ENCODE data around the gene CBLIF.
"Not testable (repeated sequence)": the region's sequence is repeated elsewhere in the genome, so short reads cannot be mapped to it uniquely, and the experiment has no call there.

The CBLIF gene

GRCh38 chr11:59845399-59845798, at the start of gene CBLIF:
TSS of gene CBLIF (minus strand) at chr11:59845499. CDS start at chr11:59845453, 46 bp downstream.
- H3K4me3 ChIP-seq (ENCODE audit: low read depth, low read length), result no peak within 1 kb of the TSS
- TF ChIP-seq, protein P1, sequence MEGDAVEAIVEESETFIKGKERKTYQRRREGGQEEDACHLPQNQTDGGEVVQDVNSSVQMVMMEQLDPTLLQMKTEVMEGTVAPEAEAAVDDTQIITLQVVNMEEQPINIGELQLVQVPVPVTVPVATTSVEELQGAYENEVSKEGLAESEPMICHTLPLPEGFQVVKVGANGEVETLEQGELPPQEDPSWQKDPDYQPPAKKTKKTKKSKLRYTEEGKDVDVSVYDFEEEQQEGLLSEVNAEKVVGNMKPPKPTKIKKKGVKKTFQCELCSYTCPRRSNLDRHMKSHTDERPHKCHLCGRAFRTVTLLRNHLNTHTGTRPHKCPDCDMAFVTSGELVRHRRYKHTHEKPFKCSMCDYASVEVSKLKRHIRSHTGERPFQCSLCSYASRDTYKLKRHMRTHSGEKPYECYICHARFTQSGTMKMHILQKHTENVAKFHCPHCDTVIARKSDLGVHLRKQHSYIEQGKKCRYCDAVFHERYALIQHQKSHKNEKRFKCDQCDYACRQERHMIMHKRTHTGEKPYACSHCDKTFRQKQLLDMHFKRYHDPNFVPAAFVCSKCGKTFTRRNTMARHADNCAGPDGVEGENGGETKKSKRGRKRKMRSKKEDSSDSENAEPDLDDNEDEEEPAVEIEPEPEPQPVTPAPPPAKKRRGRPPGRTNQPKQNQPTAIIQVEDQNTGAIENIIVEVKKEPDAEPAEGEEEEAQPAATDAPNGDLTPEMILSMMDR (IDR thresholded peaks at IDR 0.05; ENCODE audit: borderline replicate concordance, insufficient read depth, low read depth, low read length), result no peak

DNA sequence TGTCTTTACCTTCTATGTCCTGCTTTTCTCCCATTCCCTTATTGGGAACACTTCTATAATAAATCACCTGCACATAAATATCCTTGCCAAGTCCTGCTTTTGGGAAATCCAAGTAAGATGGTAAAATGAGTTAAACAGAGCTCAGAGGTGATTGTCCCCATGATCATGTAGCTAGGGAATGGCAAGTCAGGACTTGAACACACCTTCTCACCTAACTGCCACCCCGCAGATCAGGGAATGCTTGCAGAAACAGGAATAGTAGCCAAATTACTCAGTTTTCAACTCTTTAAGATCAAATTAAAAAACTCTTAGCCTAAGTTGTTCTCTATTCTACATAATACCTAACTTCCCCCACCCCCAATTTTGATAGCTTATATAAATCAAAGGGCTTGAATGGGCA, 49.3 kb upstream of the CBLIF start:
- no peak overlapping the region for H3K4me3 ChIP-seq (ENCODE audit: low read depth, low read length)
- TF ChIP-seq, protein P1 (IDR thresholded peaks at IDR 0.05; ENCODE audit: borderline replicate concordance, insufficient read depth, low read depth, low read length), result no peak

DNA sequence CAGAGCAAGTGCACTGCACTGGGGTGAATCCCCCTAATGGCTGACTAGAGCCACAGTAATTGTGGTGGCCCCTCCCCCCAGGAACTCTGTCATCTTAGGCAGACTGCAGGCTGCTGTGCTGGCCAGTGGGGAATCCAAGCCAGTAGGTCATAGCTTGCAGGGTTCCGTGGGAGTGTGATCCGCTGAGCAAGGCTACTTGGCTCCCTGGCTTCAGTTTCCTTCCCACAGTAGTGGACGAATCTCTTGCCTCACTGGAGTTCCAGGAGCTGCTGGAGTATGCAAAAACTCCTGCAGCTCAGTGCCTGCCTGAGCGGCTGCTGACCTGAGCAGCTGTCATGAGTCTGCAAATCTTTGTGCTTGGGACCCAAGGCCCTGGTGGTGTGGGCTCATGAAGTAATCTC, 46.5 kb upstream of the CBLIF start:
- TF ChIP-seq, protein P1 (IDR thresholded peaks at IDR 0.05; ENCODE audit: borderline replicate concordance, insufficient read depth, low read depth, low read length), result no peak
- no peak overlapping the region for H3K4me3 ChIP-seq (ENCODE audit: low read depth, low read length)

GRCh38 chr11:59887156-59887555, 41.9 kb upstream of the CBLIF start:
- not testable (repeated sequence) for H3K4me3 ChIP-seq (ENCODE audit: low read depth, low read length)

GRCh38 chr11:59883597-59883996, 38.3 kb upstream of the CBLIF start:
- TF ChIP-seq, protein P1 (IDR thresholded peaks at IDR 0.05; ENCODE audit: borderline replicate concordance, insufficient read depth, low read depth, low read length), result no peak
- no peak overlapping the region for H3K4me3 ChIP-seq (ENCODE audit: low read depth, low read length)

DNA sequence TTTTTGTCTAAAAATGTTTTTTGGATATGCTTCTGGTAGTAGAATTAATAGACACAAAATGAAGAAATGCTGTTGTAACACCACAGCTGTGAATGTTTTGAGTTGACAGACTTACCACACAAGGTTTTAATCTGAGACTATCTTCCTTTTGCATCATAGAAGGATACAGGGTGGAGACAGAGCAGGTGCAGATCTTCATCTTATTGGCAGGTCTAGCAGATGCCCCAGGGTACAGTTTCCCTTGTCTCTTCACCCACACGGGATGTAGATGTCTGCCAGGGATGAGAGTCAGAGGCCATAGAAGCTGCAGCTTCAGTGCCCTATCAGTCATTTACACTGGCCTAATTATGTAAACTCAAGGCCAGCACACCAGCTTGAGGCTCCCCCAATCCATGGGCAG, 34.3 kb upstream of the CBLIF start:
- TF ChIP-seq, protein P1 (IDR thresholded peaks at IDR 0.05; ENCODE audit: borderline replicate concordance, insufficient read depth, low read depth, low read length), result no peak

GRCh38 chr11:59878575-59878974, 33.3 kb upstream of the CBLIF start, which contains the start of gene OOSP3:
TSS of gene OOSP3 (plus strand) at chr11:59878782. CDS start at chr11:59878809, 27 bp downstream.
- H3K4me3 ChIP-seq (ENCODE audit: low read depth, low read length), result no peak within 1 kb of the TSS
- TF ChIP-seq, protein P1 (IDR thresholded peaks at IDR 0.05; ENCODE audit: borderline replicate concordance, insufficient read depth, low read depth, low read length), result no peak

More for the DNA sequence above, 34.3 kb upstream of the CBLIF start:
- no peak overlapping the region for H3K4me3 ChIP-seq (ENCODE audit: low read depth, low read length)

GRCh38 chr11:59877784-59878183, 32.5 kb upstream of the CBLIF start:
- H3K4me3 ChIP-seq (ENCODE audit: low read depth, low read length), result no peak overlapping the region
- TF ChIP-seq, protein P1 (IDR thresholded peaks at IDR 0.05; ENCODE audit: borderline replicate concordance, insufficient read depth, low read depth, low read length), result no peak
